NK-92 treated with Interleukin-12 subunit alpha and Interleukin-12 subunit beta, amount 100 ng/mL, for 24 hours (cell line): ENCODE measurements around the gene STX4.

ENCODE experiments used
- DNase-seq: peaks from one replicate; lab custom pipeline; 2025; lab: John Stamatoyannopoulos, UW

Gene STX4

DNA sequence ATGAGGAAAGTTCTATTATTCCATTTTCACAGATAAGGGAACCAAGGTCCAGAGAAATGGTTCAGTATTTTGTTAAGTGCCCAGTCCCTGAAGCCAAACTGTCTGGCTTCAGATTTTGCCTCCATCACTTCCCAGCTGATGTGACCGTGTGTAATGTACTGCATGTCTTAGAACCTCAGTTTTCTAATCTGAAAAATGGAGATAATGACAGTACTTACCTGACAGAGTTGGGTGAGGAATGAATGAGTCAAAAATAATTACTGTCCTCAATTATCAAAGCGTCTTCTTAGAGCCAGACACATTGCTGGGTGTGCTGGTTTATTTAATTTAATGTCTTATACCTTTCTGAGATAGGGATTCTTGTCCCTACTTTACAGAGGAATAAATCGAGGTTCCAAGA, 34.0 kb downstream of the STX4 start:
- DNase-seq = no peak

DNA sequence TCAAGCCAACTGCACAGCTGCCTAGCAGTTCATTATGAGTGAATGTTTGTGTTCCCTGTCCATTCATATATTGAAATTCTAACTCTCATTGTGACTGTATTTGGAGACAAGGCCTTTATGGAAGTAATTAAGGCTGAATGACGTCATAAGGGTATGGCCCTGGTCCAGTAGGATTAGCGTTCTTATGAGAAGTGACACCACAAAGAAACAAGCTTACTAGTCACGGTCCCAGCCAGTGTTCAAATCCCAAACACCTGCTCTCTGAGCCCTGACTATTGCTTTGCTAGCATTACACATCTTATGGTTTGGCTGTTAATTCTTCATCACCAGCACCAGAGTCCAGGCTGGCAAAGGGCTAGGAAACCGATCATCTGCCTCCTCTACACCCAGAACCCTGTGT, 38.5 kb downstream of the STX4 start:
- DNase-seq = no peak

DNA sequence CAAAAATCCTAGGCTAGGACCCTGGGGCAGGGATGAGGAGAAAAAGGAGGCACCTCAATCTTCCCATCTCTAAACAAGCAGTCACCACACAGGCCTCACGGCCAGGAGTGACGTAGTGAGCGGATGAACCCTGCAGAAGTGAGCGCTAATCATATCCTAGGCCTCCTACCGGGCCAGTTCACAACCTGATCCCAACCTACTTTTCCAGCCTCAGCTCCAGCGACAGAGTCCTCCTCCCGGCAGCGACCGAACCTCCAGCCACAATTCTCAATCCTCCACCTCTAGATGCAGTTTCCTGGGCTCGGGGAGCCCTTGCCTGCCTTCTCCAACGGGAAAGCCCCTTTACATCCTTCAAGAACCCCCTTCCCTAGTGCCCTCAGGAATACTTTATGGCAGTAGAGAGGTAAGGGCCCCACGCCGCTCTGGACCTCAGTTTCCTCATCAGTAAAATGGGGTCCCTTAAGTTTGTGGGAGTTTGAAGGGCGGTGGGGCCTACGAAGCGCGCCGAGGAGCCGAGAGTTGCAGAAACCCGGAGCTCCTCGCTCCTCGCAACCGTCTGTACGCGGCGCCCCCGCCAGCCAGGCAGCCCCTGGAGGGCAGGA, 39.3 kb downstream of the STX4 start:
- no peak for DNase-seq

DNA sequence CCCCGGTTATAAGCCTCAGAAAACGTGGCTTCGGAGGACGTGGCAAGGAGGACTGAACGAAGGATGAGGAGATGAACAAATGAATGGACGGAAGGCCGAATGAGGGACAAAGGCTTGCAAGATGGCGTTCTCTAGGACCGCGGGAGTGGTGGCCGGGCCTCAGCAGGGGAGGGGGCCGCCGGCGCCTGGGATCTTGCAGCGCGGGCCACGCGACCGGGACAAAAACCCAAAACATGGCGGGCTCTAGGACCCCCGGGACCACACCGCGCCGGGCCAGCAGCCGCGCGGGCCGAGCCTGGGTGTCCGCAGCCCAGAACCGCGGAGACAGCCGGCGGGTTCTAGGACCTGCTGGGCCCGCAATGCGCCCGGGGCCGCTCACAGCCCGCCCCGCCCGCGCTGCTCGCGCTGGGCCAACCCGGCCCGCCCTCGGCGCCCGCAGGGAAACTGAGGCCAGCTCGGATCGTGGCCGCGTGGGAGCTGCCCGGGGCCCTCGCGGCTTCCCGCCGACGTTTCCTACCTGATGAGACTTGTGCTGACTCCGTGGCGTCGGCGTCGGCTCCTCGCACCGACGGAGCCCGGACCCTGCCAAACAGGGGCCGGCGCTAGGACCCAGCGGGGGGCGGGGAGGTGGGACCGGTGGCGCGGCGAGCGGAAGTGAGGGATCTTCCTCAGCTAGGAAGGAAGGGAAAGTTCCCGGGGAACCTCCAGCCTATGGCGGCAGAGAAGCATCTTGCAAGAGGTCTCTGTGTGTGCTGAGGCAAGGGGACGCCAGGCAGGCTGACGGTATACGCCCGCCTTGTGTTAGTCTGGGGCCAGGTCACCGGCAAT, 40.0 kb downstream of the STX4 start:
- DNase-seq = peak; percentile 87

DNA sequence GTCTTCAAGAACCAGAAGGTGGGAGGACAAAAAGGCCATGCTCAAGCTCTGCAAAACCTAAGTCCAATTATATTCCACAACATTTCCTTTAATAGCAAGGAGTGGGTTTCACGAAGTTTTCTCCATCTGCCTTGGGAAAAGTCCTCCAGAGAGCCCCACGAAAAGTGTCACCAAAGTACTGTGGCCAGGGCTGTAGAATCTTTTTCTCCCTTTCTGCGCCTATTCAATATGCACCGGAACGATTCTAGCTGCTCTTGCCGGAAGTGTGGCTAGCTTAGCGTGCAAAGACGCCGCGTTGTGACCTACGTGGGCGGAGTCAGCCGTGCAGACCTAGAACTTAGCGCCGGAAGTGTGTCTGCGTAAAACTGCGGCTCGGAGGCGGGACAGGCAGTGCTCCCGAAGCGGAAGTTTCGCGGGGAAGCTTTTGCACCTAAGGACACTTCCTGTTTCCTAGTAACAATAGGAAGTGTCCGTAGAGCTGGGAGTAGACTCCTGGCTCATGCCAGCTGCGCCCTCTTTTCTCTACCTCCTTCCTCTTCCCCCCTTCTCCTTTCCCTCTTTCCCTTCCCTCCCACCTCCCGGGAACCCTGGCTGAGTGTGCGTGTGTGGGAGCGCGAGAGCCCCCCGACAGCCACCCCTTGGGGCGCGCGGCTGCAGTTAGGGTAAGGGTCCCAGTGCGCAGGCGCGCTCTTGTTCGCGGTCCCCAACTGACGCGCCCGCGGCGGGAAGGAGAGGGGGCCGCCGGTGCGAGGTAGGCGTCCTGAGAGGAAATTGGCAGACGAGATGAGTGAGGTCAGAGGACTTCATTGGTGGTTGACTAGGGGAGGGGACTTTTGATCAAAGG, 40.8 kb downstream of the STX4 start, which contains the start of the genes ZNF646 and ZNF668:
ZNF646 (plus strand) TSS at position 453 of the 844 bp plus-strand sequence. CDS start 1,903 bp downstream, outside the sequence.
ZNF668 (minus strand) TSS at position 271 of the 844 bp plus-strand sequence. CDS start 9,781 bp downstream, outside the sequence.
- peak; percentile 98 for DNase-seq

DNA sequence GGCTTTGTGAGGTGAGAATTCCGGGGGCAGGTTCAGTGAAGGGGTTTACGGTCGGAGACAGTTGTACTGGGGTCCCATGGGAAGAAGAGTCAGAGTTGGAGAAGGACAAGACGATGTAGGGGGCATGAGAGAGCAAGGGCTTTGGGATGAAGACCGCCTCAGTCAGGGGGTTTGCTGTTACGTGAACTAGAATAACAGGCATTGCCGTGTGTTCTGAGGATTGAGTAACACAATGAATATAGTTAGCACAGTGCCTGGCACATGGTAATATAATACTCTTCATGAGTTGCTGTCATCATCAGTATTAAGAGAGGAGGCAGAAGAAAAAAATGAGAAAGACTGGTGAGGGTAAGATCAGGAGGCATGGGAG, 41.4 kb downstream of the STX4 start:
- DNase-seq = no peak

DNA sequence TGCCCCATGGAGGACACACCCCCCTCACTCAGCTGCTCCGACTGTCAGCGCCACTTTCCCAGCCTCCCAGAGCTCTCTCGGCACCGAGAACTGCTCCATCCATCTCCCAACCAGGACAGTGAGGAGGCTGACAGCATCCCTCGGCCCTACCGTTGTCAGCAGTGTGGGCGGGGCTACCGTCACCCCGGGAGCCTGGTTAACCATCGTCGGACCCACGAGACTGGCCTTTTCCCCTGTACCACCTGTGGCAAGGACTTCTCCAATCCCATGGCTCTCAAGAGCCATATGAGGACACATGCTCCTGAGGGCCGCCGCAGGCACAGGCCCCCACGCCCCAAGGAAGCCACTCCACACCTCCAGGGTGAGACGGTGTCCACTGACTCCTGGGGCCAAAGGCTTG, 43.0 kb downstream of the STX4 start:
- no peak for DNase-seq

DNA sequence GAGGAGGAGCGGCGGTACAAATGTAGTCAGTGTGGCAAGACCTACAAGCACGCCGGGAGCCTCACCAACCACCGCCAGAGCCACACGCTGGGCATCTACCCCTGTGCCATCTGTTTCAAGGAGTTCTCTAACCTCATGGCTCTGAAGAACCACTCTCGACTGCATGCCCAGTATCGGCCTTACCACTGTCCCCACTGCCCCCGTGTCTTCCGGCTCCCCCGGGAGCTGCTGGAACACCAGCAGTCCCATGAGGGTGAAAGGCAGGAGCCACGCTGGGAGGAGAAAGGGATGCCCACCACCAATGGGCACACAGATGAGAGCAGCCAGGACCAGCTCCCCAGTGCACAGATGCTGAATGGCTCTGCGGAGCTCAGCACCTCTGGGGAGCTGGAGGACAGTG, 43.7 kb downstream of the STX4 start:
- no peak for DNase-seq

DNA sequence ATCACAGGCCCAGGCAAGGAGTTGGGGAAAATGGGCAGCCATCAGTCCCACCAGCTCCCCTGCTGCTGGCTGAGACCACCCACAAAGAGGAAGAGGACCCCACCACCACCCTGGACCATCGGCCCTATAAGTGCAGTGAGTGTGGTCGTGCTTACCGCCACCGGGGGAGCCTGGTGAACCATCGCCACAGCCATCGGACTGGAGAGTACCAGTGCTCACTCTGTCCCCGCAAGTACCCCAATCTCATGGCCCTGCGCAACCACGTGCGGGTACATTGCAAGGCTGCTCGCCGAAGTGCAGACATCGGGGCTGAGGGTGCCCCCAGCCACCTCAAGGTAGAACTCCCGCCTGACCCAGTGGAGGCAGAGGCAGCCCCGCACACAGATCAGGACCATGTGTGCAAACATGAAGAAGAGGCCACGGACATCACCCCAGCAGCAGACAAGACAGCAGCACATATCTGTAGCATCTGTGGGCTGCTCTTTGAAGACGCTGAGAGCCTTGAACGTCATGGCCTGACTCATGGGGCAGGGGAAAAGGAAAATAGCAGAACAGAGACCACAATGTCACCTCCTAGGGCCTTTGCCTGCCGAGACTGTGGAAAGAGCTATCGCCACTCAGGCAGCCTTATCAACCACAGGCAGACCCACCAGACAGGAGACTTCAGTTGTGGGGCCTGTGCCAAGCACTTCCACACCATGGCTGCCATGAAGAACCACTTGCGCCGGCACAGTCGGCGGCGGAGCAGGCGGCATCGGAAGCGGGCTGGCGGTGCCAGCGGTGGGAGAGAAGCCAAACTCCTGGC, 44.4 kb downstream of the STX4 start:
- DNase-seq = no peak

DNA sequence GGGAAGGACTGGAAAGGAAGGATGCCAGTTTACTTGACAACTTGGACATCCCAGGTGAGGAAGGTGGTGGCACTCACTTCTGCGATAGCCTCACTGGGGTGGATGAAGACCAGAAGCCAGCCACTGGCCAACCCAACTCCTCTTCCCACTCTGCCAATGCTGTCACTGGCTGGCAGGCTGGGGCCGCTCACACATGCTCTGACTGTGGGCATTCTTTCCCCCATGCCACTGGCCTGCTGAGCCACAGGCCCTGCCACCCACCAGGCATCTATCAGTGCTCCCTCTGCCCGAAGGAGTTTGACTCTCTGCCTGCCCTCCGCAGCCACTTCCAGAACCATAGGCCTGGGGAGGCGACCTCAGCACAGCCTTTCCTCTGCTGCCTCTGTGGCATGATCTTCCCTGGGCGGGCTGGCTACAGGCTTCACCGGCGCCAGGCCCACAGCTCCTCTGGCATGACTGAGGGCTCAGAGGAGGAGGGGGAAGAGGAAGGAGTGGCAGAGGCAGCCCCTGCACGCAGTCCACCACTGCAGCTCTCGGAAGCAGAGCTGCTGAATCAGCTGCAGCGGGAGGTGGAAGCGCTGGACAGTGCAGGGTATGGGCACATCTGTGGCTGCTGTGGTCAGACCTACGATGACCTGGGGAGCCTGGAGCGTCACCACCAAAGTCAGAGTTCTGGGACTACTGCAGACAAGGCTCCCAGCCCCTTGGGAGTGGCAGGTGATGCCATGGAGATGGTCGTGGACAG, 45.4 kb downstream of the STX4 start:
- DNase-seq = no peak

DNA sequence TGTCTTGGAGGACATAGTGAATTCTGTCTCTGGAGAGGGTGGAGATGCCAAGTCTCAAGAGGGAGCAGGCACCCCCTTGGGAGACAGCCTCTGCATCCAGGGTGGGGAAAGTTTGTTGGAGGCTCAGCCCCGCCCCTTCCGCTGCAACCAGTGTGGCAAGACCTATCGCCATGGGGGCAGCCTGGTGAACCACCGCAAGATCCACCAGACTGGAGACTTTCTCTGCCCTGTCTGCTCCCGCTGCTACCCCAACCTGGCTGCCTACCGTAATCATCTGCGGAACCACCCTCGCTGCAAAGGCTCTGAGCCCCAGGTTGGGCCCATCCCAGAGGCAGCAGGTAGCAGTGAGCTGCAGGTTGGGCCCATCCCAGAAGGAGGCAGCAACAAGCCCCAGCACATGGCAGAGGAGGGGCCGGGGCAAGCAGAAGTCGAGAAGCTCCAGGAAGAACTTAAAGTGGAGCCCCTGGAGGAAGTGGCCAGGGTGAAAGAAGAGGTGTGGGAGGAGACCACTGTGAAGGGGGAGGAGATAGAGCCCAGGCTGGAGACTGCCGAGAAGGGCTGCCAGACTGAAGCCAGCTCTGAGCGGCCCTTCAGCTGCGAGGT, 46.1 kb downstream of the STX4 start:
- DNase-seq = no peak

DNA sequence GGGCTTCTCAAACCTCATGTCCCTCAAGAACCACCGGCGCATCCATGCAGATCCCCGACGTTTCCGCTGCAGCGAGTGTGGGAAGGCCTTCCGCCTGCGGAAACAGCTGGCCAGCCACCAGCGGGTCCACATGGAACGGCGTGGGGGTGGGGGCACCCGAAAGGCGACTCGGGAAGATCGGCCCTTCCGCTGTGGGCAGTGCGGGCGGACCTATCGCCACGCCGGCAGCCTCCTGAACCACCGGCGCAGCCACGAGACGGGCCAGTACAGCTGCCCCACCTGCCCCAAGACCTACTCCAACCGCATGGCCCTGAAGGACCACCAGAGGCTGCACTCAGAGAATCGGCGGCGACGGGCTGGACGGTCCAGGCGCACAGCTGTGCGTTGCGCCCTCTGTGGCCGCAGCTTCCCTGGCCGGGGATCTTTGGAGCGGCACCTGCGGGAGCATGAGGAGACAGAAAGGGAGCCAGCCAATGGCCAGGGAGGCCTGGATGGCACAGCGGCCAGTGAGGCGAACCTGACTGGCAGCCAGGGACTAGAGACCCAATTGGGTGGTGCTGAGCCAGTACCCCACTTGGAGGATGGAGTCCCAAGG, 46.8 kb downstream of the STX4 start:
- no peak for DNase-seq

DNA sequence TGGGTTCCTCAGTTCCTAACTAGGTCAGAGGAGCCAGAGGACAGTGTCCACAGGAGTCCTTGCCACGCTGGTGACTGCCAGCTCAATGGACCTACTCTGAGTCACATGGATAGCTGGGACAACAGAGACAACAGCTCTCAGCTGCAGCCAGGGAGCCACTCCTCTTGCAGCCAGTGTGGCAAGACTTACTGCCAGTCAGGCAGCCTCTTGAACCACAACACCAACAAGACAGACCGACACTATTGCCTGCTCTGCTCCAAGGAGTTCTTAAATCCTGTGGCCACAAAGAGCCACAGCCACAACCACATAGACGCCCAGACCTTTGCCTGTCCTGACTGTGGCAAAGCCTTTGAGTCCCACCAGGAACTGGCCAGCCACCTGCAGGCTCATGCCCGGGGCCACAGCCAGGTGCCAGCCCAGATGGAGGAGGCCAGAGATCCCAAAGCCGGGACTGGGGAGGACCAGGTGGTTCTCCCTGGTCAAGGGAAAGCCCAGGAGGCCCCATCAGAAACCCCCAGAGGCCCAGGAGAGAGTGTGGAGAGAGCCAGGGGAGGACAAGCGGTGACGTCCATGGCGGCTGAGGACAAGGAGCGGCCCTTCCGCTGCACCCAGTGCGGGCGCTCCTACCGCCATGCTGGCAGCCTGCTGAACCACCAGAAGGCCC, 47.5 kb downstream of the STX4 start:
- DNase-seq = no peak

DNA sequence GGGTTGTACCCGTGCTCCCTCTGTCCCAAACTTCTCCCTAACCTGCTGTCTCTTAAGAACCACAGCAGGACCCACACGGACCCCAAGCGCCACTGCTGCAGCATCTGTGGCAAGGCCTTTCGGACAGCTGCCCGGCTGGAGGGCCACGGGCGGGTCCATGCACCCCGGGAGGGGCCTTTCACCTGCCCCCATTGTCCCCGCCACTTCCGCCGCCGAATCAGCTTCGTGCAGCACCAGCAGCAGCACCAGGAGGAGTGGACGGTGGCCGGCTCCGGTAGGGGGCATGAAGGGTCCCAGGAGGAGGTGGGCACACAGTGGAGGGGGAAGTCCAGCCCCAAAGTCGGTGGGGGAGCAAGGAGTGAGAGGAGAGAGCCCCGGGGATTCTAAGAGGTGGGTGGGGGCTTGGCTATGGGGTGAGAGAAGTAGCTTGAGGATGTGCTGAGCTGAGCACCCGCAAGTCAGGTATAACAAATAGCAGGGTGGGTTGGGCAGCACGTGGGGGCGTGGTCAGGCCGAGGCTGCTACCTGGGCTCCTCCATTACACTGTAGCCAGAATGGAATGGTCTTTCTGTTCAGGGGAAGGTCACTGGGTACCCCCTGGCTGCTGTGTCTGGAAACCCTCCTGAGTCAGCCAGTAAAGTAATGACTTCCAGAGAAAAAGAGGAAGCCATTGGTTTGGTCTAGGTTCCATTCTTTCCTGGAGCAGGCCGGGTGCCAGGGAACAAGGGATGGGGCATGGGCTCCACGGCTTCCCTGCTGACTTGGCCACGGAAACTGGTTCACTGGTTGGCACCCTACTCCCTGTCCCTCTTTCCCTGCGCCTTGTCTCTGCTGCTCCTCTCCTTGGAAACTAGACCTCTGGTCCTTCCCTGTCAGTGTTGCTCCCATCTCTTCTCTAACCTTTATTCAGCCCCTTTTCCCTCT, 48.3 kb downstream of the STX4 start:
- no peak for DNase-seq

DNA sequence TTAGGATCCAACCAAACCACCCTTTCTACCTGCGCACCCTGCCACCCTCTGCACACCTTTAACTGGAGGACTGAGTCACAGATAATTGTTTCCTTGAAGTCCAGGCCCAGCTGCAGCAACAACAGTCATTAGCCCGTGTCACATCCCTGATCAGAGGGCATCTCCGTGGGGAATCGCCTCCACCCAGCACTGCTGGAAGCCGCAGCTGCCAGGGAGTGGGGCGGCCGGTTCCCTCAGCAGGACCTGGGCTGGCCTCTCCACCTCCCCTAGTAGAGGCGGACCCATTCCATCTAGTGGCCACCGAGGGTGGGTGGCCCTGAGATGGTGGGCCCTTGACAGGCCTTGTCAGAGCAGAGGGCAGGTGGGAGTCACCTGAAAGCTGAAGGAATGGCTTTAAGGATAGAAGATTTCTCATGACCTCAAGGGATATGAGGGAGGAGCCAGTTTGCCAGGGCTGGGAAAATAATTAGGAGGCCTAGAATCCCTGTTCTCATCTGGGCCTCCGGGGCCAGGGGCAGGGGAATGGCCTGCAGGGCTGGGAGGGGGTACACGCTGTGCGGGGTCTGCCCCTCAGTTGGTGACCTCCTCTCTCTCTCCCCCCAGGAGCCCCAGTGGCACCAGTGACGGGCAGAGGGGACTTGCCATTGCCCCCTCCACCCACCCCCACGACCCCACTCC, 49.1 kb downstream of the STX4 start:
- no peak for DNase-seq

DNA sequence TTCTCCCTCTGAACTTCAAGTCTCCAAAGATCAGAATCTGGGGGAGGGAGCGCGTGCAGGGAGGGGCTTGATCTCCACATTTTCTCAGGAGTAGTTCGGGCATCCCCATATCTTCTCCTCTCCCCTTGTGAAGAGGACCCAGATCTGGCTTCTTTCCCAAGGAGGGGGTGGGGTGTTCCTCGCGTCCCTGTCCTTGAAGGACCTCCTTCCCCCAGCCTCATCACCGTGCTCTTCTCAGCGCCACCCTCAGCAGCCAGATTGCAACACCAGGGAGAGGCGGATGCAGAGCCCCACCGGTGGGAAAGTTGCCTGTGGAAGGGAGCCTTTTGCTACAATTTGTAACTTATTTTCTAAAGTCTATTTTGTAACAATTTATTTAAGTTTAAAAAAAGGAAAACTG, 49.7 kb downstream of the STX4 start:
- DNase-seq = no peak

DNA sequence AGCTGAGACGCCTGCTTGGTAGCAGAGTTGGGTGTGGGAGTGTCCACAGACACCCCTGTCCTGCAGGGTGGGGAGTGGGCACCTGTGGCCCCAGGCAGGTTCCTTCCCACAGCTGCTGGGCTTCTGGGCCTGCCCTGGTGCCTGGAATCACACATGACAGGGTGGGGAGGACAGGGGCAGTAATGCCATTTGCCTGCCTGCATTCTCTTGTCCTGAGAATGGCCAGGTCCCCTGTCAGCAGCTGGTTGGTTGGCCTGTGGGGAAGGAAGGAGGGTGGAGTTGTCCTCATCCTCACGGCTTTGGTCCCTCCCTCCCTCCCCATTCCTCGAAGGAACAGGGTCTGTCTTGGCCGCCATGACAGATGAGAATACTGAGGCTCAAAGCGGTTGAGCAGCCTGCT, 50.2 kb downstream of the STX4 start:
- no peak for DNase-seq

DNA sequence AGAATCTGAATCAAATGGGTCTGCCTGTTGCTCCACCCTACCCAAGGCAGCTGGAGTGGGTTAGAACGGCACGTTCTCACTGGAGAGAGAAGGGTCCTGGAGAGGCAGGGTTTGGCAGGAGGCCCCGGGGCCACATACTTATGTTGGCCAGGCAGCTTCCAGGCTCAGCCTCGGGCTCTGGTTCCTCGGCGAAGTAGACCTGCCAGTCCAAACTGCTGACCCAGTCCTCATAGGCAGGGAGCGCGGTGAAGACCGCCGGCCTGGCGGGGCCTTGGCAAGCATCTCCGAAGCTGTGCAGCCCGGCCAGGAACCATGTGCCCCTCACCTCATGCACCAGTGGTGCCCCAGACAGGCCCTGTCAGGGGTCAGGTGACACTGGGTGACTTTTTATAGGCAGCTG, 50.6 kb downstream of the STX4 start:
- DNase-seq = no peak
